NT2/D1 (cell line): ENCODE measurements around the gene CAMK1D.

ENCODE experiments used
- SUZ12 ChIP-seq: IDR thresholded peaks from 2 replicates; pipeline ENCODE4 v1.6.1; 2011; ENCODE audit not compliant: insufficient read length, insufficient read depth; ENCODE audit errors: extremely low read depth
- YY1 ChIP-seq: IDR thresholded peaks from 2 replicates; pipeline ENCODE4 v1.6.1; 2011; ENCODE audit not compliant: insufficient read length, insufficient read depth

DNA sequence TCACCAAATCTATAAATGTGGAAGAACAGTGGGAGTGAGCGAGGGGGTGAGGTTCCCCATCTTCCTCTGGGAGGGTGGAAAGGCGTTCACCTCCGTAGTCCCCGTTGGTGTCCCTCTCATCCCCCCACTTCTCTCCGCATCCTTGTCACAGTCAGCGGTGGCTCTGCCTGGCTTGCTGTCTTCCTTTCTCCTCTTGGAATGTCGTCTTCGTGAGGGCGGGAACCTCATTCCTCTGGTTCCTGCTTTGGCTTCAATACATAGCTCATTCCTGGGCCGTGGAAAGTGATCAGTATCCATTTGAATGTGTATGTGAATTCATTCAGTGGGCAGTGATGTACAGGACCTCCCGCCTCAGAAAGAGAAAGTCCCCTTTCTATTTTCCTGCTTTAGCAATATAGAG lies 289.4 kb downstream of the CAMK1D start:
- TF ChIP-seq YY1 = no peak
- TF ChIP-seq SUZ12 = no peak
